Osteoblast (primary cell): ENCODE data around the gene KCTD1. TPM values are rescaled to one million over a fixed set of nuclear protein-coding genes. Genes with fewer than 3 reads are reported as not detected.

Experiments used
- DNase-seq: peaks from one replicate; pipeline ENCODE4 v3.0.0; 2011; ENCODE audit warnings: low spot score, mixed read lengths; ENCODE audit not compliant: insufficient read length; ENCODE audit errors: missing footprints
- H2AFZ ChIP-seq: 2 replicates; pipeline ENCODE4 v1.6.0; 2011; ENCODE audit warnings: mild to moderate bottlenecking, low read length
- H3K27ac ChIP-seq: 2 replicates; pipeline ENCODE4 v1.5.1; 2011; ENCODE audit warnings: mild to moderate bottlenecking, low read depth, low read length, moderate library complexity
- H3K27me3 ChIP-seq: 2 replicates; pipeline ENCODE4 v1.6.0; 2012; ENCODE audit warnings: mild to moderate bottlenecking, control low read depth, inconsistent platforms, low read length, moderate library complexity; ENCODE audit not compliant: insufficient read depth
- H3K36me3 ChIP-seq: 2 replicates; pipeline ENCODE4 v1.5.1; 2011; ENCODE audit warnings: mild to moderate bottlenecking, low read length, control low read depth, moderate library complexity; ENCODE audit not compliant: insufficient read depth
- H3K4me1 ChIP-seq: 2 replicates; pipeline ENCODE4 v1.5.1; 2011; ENCODE audit warnings: mild to moderate bottlenecking, low read length, control low read depth, moderate library complexity; ENCODE audit not compliant: insufficient read depth
- H3K4me2 ChIP-seq: 2 replicates; pipeline ENCODE4 v1.6.0; 2011; ENCODE audit warnings: mild to moderate bottlenecking, low read length; ENCODE audit not compliant: insufficient read depth
- H3K4me3 ChIP-seq: fragments of 200-600 bp; sonication (generic); 3 replicates; pipeline ENCODE4 v1.5.1; 2012; ENCODE audit warnings: mild to moderate bottlenecking, low read length, inconsistent platforms; ENCODE audit not compliant: insufficient read depth
- H3K79me2 ChIP-seq: 2 replicates; pipeline ENCODE4 v1.6.0; 2012; ENCODE audit warnings: mild to moderate bottlenecking, low read length, control low read depth, inconsistent platforms; ENCODE audit not compliant: insufficient read depth
- H3K9me3 ChIP-seq: 2 replicates; pipeline ENCODE4 v1.5.1; 2011; ENCODE audit warnings: low read depth, low read length, control low read depth
- H4K20me1 ChIP-seq: 2 replicates; pipeline ENCODE4 v1.6.0; 2012; ENCODE audit warnings: mild to moderate bottlenecking, low read length, control low read depth; ENCODE audit not compliant: insufficient read depth
- total RNA-seq: library from RNA; depleted of rRNA; stranded (reverse); fragments of >200 nt; gene quantifications from 2 replicates; pipeline ENCODE4 v1.2.3, GENCODE V29; 2012
- TF ChIP-seq, protein P1 (sequence below): IDR thresholded peaks from 2 replicates; pipeline ENCODE4 v1.5.1; 2011; ENCODE audit warnings: mild to moderate bottlenecking, low read depth, low read length, moderate library complexity; ENCODE audit errors: extremely low read depth

KCTD1 gene
- total RNA-seq, 1 donor, result 14.8 TPM

DNA sequence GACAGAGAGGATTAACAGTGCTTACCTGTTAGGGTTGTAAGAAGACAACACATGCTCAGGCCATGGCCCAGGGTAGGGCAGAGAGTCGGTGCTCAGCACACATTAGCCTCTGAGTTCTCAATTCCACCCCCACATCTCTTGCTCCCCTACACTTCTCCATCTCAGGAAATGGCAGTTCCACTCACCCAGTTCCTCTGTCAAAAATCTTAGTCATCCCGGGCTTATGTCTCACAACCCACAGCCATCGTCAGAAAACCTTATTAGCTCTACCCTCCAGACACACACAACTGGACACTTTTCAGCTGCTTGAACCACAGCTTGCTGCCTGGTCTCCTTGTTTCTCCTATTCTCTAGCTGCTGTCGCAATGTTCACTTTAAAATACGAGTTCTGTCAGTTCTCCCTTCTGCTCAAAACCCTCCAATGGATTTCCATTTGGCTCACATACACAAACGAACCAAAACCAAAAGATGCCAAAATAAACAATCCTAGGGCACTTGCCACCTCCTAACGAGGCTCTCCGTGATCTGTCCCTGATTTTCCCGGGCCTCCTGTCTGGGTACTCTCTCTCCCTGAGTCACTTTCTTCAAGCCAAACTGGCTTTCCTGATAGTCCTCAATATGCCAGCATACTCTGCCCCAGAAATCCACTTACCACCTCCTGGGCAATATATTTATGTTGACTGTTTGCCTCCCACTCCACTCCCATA lies 89.7 kb downstream of the KCTD1 start:
- no peaks in the 10 kb centered on the region for H4K20me1 ChIP-seq
- DNase-seq, result peak; percentile 80
- H3K27ac ChIP-seq, result peak overlapping the region; percentile 69
- H3K4me1 ChIP-seq, result peaks cover 16% of the 10 kb centered on the region
- peak overlapping the region; percentile 4 for H2AFZ ChIP-seq
- peaks cover 5% of the 10 kb centered on the region for H3K36me3 ChIP-seq
- peak overlapping the region; percentile 34 for H3K4me2 ChIP-seq
- H3K9me3 ChIP-seq, result no peaks in the 10 kb centered on the region
- no peaks in the 10 kb centered on the region for H3K27me3 ChIP-seq
- no peaks in the 10 kb centered on the region for H3K79me2 ChIP-seq
- no peak overlapping the region for H3K4me3 ChIP-seq
- TF ChIP-seq, protein P1, sequence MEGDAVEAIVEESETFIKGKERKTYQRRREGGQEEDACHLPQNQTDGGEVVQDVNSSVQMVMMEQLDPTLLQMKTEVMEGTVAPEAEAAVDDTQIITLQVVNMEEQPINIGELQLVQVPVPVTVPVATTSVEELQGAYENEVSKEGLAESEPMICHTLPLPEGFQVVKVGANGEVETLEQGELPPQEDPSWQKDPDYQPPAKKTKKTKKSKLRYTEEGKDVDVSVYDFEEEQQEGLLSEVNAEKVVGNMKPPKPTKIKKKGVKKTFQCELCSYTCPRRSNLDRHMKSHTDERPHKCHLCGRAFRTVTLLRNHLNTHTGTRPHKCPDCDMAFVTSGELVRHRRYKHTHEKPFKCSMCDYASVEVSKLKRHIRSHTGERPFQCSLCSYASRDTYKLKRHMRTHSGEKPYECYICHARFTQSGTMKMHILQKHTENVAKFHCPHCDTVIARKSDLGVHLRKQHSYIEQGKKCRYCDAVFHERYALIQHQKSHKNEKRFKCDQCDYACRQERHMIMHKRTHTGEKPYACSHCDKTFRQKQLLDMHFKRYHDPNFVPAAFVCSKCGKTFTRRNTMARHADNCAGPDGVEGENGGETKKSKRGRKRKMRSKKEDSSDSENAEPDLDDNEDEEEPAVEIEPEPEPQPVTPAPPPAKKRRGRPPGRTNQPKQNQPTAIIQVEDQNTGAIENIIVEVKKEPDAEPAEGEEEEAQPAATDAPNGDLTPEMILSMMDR, result no peak

- no peak for DNase-seq
- H3K4me1 ChIP-seq, result peaks cover 16% of the 10 kb centered on the region
- no peaks in the 10 kb centered on the region for H3K79me2 ChIP-seq
- no peak overlapping the region for H2AFZ ChIP-seq
- H3K4me3 ChIP-seq, result no peak overlapping the region
- H3K9me3 ChIP-seq, result no peaks in the 10 kb centered on the region
- peak overlapping the region; percentile 69 for H3K27ac ChIP-seq
- H3K4me2 ChIP-seq, result no peak overlapping the region
- TF ChIP-seq, protein P1, result no peak
- H4K20me1 ChIP-seq, result no peaks in the 10 kb centered on the region
- peaks cover 5% of the 10 kb centered on the region for H3K36me3 ChIP-seq
- H3K27me3 ChIP-seq, result no peaks in the 10 kb centered on the region
These were observed 90.6 kb downstream of the KCTD1 start for GRCh38 chr18:26457611-26458353.

GRCh38 chr18:26457195-26457594 lies 91.2 kb downstream of the KCTD1 start:
- DNase-seq, result no peak
- H3K4me1 ChIP-seq, result peaks cover 16% of the 10 kb centered on the region
- no peaks in the 10 kb centered on the region for H3K79me2 ChIP-seq
- H3K36me3 ChIP-seq, result peaks cover 5% of the 10 kb centered on the region
- TF ChIP-seq, protein P1, result no peak
- H2AFZ ChIP-seq, result no peak overlapping the region
- no peaks in the 10 kb centered on the region for H3K9me3 ChIP-seq
- no peak overlapping the region for H3K27ac ChIP-seq
- H4K20me1 ChIP-seq, result no peaks in the 10 kb centered on the region
- no peak overlapping the region for H3K4me2 ChIP-seq
- H3K27me3 ChIP-seq, result no peaks in the 10 kb centered on the region
- no peak overlapping the region for H3K4me3 ChIP-seq

DNA sequence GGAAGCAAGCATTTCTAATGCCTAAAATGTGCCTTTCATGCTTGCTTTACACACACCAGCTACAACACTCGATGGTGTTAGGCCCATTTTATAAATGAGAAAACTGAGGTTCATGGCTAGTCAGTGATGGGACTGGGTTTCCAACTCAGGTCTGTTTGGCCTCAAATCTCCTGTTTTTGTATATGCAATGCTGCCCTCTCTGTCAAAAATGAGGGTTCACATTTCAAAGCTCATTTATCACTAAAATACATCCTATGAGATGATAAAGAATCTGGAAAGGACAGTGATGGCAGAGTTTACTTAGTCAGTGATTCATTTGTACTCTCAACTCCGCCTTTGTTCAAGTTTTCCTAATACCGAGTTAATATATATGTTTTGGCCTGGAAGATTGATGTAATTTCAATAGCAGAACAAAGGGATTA lies 92.3 kb downstream of the KCTD1 start:
- TF ChIP-seq, protein P1, result no peak
- no peak for DNase-seq
- H3K9me3 ChIP-seq, result no peaks in the 10 kb centered on the region
- no peaks in the 10 kb centered on the region for H3K27me3 ChIP-seq
- H3K79me2 ChIP-seq, result no peaks in the 10 kb centered on the region
- H3K4me2 ChIP-seq, result no peak overlapping the region
- no peak overlapping the region for H3K4me3 ChIP-seq
- H3K4me1 ChIP-seq, result peaks cover 16% of the 10 kb centered on the region
- H2AFZ ChIP-seq, result no peak overlapping the region
- H3K36me3 ChIP-seq, result peaks cover 5% of the 10 kb centered on the region
- H4K20me1 ChIP-seq, result no peaks in the 10 kb centered on the region
- no peak overlapping the region for H3K27ac ChIP-seq
